Neural progenitor cell (in vitro differentiated cells): ENCODE results near the gene HLA-F.

ENCODE experiments used
- EZH2 ChIP-seq: fragments of 200-600 bp; sonication (generic); IDR thresholded peaks from 2 replicates; pipeline ENCODE4 v1.6.1; 2017; ENCODE audit warnings: antibody characterized with exemption, mild to moderate bottlenecking, moderate library complexity
- EZH2phosphoT487 ChIP-seq: fragments of 200-600 bp; sonication (generic); IDR thresholded peaks from 2 replicates; pipeline ENCODE4 v1.6.1; 2017; ENCODE audit warnings: antibody characterized with exemption
- TF ChIP-seq, protein P1 (sequence below): fragments of 200-600 bp; sonication (generic); IDR thresholded peaks from 2 replicates; pipeline ENCODE4 v1.5.1; 2017; ENCODE audit warnings: antibody characterized with exemption, mild to moderate bottlenecking

- TF ChIP-seq, protein P1, sequence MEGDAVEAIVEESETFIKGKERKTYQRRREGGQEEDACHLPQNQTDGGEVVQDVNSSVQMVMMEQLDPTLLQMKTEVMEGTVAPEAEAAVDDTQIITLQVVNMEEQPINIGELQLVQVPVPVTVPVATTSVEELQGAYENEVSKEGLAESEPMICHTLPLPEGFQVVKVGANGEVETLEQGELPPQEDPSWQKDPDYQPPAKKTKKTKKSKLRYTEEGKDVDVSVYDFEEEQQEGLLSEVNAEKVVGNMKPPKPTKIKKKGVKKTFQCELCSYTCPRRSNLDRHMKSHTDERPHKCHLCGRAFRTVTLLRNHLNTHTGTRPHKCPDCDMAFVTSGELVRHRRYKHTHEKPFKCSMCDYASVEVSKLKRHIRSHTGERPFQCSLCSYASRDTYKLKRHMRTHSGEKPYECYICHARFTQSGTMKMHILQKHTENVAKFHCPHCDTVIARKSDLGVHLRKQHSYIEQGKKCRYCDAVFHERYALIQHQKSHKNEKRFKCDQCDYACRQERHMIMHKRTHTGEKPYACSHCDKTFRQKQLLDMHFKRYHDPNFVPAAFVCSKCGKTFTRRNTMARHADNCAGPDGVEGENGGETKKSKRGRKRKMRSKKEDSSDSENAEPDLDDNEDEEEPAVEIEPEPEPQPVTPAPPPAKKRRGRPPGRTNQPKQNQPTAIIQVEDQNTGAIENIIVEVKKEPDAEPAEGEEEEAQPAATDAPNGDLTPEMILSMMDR, result no peak
- TF ChIP-seq EZH2 (no peak), EZH2phosphoT487 (no peak)
Measured at GRCh38 chr6:29763491-29764289, 40.5 kb downstream of the HLA-F start.
